GM23248 (cell line): ENCODE data around the gene PALD1.

ENCODE experiments used
- EZH2 ChIP-seq: fragments of 200-600 bp; sonication (generic); IDR thresholded peaks from 2 replicates; pipeline ENCODE4 v1.6.1; 2018; ENCODE audit warnings: antibody characterized with exemption, mild to moderate bottlenecking; ENCODE audit not compliant: insufficient read depth, poor library complexity, severe bottlenecking
- EZH2phosphoT487 ChIP-seq: fragments of 200-600 bp; sonication (generic); IDR thresholded peaks from 2 replicates; pipeline ENCODE4 v1.6.1; 2018; ENCODE audit warnings: antibody characterized with exemption, moderate library complexity, mild to moderate bottlenecking, low read depth; ENCODE audit not compliant: insufficient read depth

DNA sequence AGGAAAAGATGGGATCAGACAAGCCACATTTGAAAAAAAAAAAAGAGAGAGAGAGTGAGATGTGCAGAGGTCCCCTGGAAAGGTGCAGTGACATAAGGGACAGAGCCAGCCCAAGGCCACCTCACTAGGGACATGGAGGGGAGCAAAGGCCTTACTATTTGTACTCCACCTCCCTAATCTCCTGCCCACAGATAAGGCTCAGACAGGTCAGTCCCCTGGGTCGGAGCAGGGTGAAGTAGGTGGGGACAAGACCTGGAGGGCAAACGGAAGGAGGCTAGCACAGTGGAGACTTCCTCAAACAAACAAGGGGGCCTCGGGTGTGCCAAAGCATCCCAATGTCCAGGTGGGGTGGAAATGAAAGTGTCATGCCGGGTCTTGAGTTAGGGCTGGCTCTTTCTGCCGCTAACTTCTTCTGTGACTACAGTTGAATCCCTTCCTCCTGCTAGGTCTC lies 117.0 kb downstream of the PALD1 start:
- TF ChIP-seq EZH2 (no peak), EZH2phosphoT487 (no peak)
